ENCODE data around the gene FSCB.

GRCh38 chr14:44525237-44525636, 18.2 kb upstream of the FSCB start:
- no peak for TF ChIP-seq CTCF (IDR thresholded peaks at IDR 0.05; ENCODE audit: low read length)
- no peak for TF ChIP-seq EZH2 (optimal IDR thresholded peaks at IDR 0.05; ENCODE audit: low read depth, low read length)

All from MM.1S (cell line).